Renal cortex interstitium (tissue), 11 donors: ENCODE measurements around the gene PSMD12. TPM values are rescaled to one million over a fixed set of nuclear protein-coding genes. Genes with fewer than 3 reads are reported as not detected.
A peak's percentile ranks its signal among the peaks of the same experiment; 100 is the strongest.
"Not testable (repeated sequence)": the region's sequence is repeated elsewhere in the genome, so short reads cannot be mapped to it uniquely, and the experiment has no call there.

Experiments
- DNase-seq, 11 donors: peaks; one replicate each; pipeline ENCODE4 v3.0.0-alpha.2; 2013; ENCODE audit warnings: low read depth in 9 of 11, low spot score in 4 of 11; ENCODE audit errors: extremely low read depth in 1 of 11
- polyA plus RNA-seq, 3 donors: library from polyadenylated mRNA; unstranded; fragments of 120-200 nt; gene quantifications; one replicate each; pipeline ENCODE4 v1.2.1, GENCODE V29; 2013; ENCODE audit not compliant: insufficient read length in 3 of 3

The PSMD12 gene
- polyA plus RNA-seq, 3 donors = 42.9 to 48.2 (median 44.3) TPM

- no peak for DNase-seq
Measured at GRCh38 chr17:67392111-67392510, 25.7 kb upstream of the PSMD12 start.

GRCh38 chr17:67390646-67391361, 24.4 kb upstream of the PSMD12 start:
- peak in 6 of 11 donors; percentile 42 to 77 (median 69) for DNase-seq

- no peak for DNase-seq
Measured at GRCh38 chr17:67390006-67390645, 23.7 kb upstream of the PSMD12 start.

- DNase-seq = no peak
Measured at GRCh38 chr17:67388986-67389385, 22.6 kb upstream of the PSMD12 start.

GRCh38 chr17:67388536-67388935, 22.2 kb upstream of the PSMD12 start:
- not testable (repeated sequence) for DNase-seq

GRCh38 chr17:67386965-67387551, 20.7 kb upstream of the PSMD12 start:
- DNase-seq = no peak

GRCh38 chr17:67385122-67385988, 19.0 kb upstream of the PSMD12 start:
- DNase-seq = no peak

- DNase-seq = no peak
Measured at GRCh38 chr17:67381929-67382257, 15.5 kb upstream of the PSMD12 start.

- no peak for DNase-seq
Measured at GRCh38 chr17:67379251-67379630, 12.9 kb upstream of the PSMD12 start.

- peak in 5 of 11 donors; percentile 66 to 79 (median 75) for DNase-seq
Measured at GRCh38 chr17:67378454-67379250, 12.3 kb upstream of the PSMD12 start.

- DNase-seq = peak in 1 of 11 donors; percentile 37
Measured at GRCh38 chr17:67377488-67378453, 11.4 kb upstream of the PSMD12 start.

GRCh38 chr17:67376737-67377487, 10.5 kb upstream of the PSMD12 start, which contains the start of gene PITPNC1:
Gene PITPNC1, plus strand, starts transcription at chr17:67377281.
- peak in 6 of 11 donors; percentile 76 to 82 (median 78) for DNase-seq

GRCh38 chr17:67376415-67376736, 10.0 kb upstream of the PSMD12 start:
- no peak for DNase-seq

GRCh38 chr17:67375716-67376115, 9.3 kb upstream of the PSMD12 start:
- DNase-seq = no peak

GRCh38 chr17:67375054-67375427, 8.7 kb upstream of the PSMD12 start:
- DNase-seq = no peak

- peak in 6 of 11 donors; percentile 53 to 79 (median 70) for DNase-seq
Measured at GRCh38 chr17:67374329-67375053, 8.1 kb upstream of the PSMD12 start.
